Epithelial cell of proximal tubule (primary cell): ENCODE measurements around the gene C9. TPM values are rescaled to one million over a fixed set of nuclear protein-coding genes. Genes with fewer than 3 reads are reported as not detected.
"Not testable (repeated sequence)": the region's sequence is repeated elsewhere in the genome, so short reads cannot be mapped to it uniquely, and the experiment has no call there.

Source experiments
- DNase-seq: peaks from one replicate; pipeline ENCODE4 v3.0.0-alpha.2; 2011; ENCODE audit warnings: low read depth
- H3K4me3 ChIP-seq: 2 replicates; pipeline ENCODE4 v1.5.1; 2011; ENCODE audit warnings: low read depth, mild to moderate bottlenecking, low read length
- CTCF ChIP-seq: conservative IDR thresholded peaks from 2 replicates; pipeline ENCODE4 v1.5.1; 2012; ENCODE audit warnings: low read depth, mild to moderate bottlenecking, low read length
- total RNA-seq: library from RNA; depleted of rRNA; stranded (reverse); fragments of >200 nt; gene quantifications from 2 replicates; pipeline ENCODE4 v1.2.3, GENCODE V29; 2015

The C9 gene
- total RNA-seq, 1 donor from 2014 or later = not detected

DNA sequence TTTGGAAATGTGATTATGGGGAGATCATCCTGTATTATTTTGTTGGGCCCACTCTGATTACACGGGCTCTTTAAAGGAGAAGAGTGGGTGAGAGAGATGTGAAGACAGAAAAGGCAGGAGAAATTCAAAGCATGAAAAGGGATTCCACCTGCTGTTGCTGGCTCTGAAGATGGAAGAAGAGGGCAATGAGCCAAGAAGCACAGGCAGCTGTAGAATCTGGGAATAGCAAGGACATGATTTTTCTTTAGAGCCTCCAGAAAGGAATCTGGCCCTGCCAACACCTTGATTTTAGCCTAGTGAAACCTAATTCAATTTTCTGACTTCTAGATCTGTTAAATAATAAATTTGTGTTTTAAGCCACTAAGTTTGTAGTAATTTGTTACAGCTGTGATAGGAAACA lies 11.3 kb downstream of the C9 start:
- TF ChIP-seq CTCF = no peak
- no peak overlapping the region for H3K4me3 ChIP-seq
- DNase-seq = no peak

- H3K4me3 ChIP-seq = no peak overlapping the region
- no peak for TF ChIP-seq CTCF
- no peak for DNase-seq
Measured at GRCh38 chr5:39352170-39352569, 12.1 kb downstream of the C9 start.

DNA sequence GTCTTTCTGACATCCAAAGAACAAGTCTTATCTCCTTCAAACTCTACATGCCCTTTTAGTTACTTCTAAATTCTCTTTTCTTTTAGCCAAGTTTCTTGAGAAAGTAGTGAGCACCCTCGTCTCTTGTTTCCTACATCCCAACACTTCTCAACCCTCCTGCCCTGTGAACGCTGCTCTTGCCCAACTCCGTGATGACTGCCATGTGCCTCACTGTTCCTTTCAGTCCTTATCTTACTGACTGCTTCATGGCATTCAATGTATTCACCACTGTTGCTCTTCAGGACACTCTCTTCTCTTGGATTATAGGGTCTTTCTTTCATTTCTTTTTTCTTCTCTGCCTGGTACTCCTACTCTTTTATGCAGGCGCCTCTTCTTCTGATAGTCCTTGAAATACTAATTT lies 14.8 kb downstream of the C9 start:
- no peak overlapping the region for H3K4me3 ChIP-seq
- DNase-seq = no peak
- no peak for TF ChIP-seq CTCF

- H3K4me3 ChIP-seq = no peak overlapping the region
- DNase-seq = no peak
- no peak for TF ChIP-seq CTCF
Measured at GRCh38 chr5:39342460-39342859, 21.8 kb downstream of the C9 start.

DNA sequence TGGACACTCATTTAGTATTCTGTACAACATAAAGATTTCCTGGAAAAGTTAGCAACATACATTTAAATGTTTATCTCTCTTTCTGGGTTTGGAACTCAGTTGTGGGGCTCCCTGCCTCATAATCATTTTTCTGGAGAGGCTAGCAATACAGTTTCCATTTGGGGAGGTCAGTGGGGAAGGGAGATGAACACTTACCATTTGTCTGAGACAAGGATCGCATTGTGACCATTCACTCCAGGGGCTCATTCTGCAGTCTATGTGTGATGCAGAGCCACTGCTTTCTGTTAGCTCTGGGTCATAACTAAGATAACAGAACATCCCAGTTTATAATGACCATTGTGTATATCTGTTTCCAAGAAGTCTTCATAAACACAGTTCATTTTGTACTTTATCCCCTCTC lies 22.4 kb downstream of the C9 start:
- DNase-seq = no peak
- no peak for TF ChIP-seq CTCF
- no peak overlapping the region for H3K4me3 ChIP-seq

GRCh38 chr5:39340506-39340905 lies 23.8 kb downstream of the C9 start:
- TF ChIP-seq CTCF = no peak
- no peak overlapping the region for H3K4me3 ChIP-seq
- no peak for DNase-seq

- no peak overlapping the region for H3K4me3 ChIP-seq
- no peak for TF ChIP-seq CTCF
- no peak for DNase-seq
Measured at GRCh38 chr5:39337252-39337915, 26.9 kb downstream of the C9 start.

- not testable (repeated sequence) for DNase-seq, H3K4me3 ChIP-seq
Measured at GRCh38 chr5:39334296-39334695, 30.0 kb downstream of the C9 start.
